ENCODE results near the gene ASF1B.
"Not testable (repeated sequence)": the region's sequence is repeated elsewhere in the genome, so short reads cannot be mapped to it uniquely, and the experiment has no call there.

Gene ASF1B

GRCh38 chr19:14136509-14137281 is at the start of gene ASF1B:
TSS of gene ASF1B (minus strand) at chr19:14136589. CDS start at chr19:14136456, 133 bp downstream.
- ATAC-seq, result peak; percentile 89
- DNase-seq, result peak; percentile 97

- ATAC-seq, DNase-seq: not testable (repeated sequence)
Measured at GRCh38 chr19:14185691-14186090, 49.3 kb upstream of the ASF1B start.

- ATAC-seq, result no peak
- no peak for DNase-seq
Measured at GRCh38 chr19:14185158-14185557, 48.8 kb upstream of the ASF1B start.

GRCh38 chr19:14183741-14184350 is 47.5 kb upstream of the ASF1B start:
- DNase-seq (no peak), ATAC-seq (no peak)

GRCh38 chr19:14182476-14182875 is 46.1 kb upstream of the ASF1B start:
- DNase-seq (no peak), ATAC-seq (no peak)

- DNase-seq, result no peak
Measured at GRCh38 chr19:14181906-14182305, 45.5 kb upstream of the ASF1B start.

GRCh38 chr19:14181199-14181598 is 44.8 kb upstream of the ASF1B start:
- DNase-seq, ATAC-seq: not testable (repeated sequence)

More at GRCh38 chr19:14181906-14182305, 45.5 kb upstream of the ASF1B start:
- ATAC-seq, result no peak

- ATAC-seq (no peak), DNase-seq (no peak)
Measured at GRCh38 chr19:14177496-14178074, 41.2 kb upstream of the ASF1B start.

- DNase-seq (no peak), ATAC-seq (no peak)
Measured at GRCh38 chr19:14175351-14175792, 39.0 kb upstream of the ASF1B start.

GRCh38 chr19:14174883-14175282 is 38.5 kb upstream of the ASF1B start:
- ATAC-seq (no peak), DNase-seq (no peak)

GRCh38 chr19:14168993-14169392 is 32.6 kb upstream of the ASF1B start:
- ATAC-seq (no peak), DNase-seq (no peak)

- ATAC-seq, result no peak
Measured at GRCh38 chr19:14168259-14168972, 32.0 kb upstream of the ASF1B start.

GRCh38 chr19:14167576-14168138 is 31.3 kb upstream of the ASF1B start:
- peak; percentile 7 for ATAC-seq
- no peak for DNase-seq

More at GRCh38 chr19:14168259-14168972, 32.0 kb upstream of the ASF1B start:
- no peak for DNase-seq

GRCh38 chr19:14166999-14167575 is 30.7 kb upstream of the ASF1B start:
- ATAC-seq (peak; percentile 7), DNase-seq (no peak)

- DNase-seq (peak; percentile 36), ATAC-seq (no peak)
Measured at GRCh38 chr19:14165990-14166830, 29.8 kb upstream of the ASF1B start.

GRCh38 chr19:14164724-14165493 is 28.5 kb upstream of the ASF1B start:
- DNase-seq (no peak), ATAC-seq (no peak)

GRCh38 chr19:14164082-14164481 is 27.7 kb upstream of the ASF1B start:
- DNase-seq (no peak), ATAC-seq (no peak)

- no peak for ATAC-seq
- DNase-seq, result no peak
Measured at GRCh38 chr19:14162871-14163297, 26.5 kb upstream of the ASF1B start.

GRCh38 chr19:14161305-14161704 is 24.9 kb upstream of the ASF1B start:
- ATAC-seq, result no peak
- DNase-seq, result no peak
